NK-92 (cell line): Measurements from ENCODE around the gene TUBB3.
"Not testable (repeated sequence)": the region's sequence is repeated elsewhere in the genome, so short reads cannot be mapped to it uniquely, and the experiment has no call there.

Experiments used
- DNase-seq: peaks from one replicate; lab custom pipeline; 2025; ENCODE audit not compliant: unreplicated experiment; lab: John Stamatoyannopoulos, UW

Gene TUBB3

DNA sequence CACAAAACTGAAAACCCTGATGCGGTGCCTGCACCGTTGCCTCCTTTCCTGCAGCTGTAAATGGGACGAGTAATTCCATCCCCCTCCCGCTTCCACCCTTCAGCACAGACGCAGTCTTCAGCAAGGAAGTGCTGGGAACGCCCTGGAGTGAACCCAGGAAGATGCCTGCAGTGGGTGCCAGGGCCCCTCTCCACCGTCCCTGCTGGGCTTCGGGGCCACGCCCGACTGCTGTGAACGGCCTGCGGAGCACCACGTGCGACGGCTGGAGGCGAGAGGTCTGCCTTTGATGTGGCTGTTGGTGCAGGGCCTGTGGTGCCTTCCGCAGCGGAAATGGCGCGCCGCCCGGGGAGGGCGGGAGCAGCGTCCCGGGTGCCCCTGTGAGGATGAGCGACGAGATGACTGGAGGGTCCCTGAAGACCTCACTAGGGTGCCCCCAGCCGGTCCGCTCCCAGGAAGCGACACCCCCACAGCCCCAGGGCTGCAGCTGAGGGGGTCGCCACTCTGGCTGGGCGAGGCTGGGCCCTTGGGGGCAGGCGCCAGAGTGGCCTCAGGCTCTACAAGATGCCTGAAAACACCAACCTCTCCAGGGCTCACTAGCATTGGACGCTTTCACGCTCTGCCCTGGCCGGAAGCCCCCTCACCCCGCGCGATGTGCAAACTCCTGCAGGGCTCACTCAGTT is 5.2 kb upstream of the TUBB3 start:
- no peak for DNase-seq

GRCh38 chr16:89918453-89919347 is 4.4 kb upstream of the TUBB3 start, which contains the start of gene MC1R:
Gene MC1R (plus strand): TSS chr16:89918862. CDS start chr16:89919259, 397 bp downstream.
- DNase-seq = no peak

DNA sequence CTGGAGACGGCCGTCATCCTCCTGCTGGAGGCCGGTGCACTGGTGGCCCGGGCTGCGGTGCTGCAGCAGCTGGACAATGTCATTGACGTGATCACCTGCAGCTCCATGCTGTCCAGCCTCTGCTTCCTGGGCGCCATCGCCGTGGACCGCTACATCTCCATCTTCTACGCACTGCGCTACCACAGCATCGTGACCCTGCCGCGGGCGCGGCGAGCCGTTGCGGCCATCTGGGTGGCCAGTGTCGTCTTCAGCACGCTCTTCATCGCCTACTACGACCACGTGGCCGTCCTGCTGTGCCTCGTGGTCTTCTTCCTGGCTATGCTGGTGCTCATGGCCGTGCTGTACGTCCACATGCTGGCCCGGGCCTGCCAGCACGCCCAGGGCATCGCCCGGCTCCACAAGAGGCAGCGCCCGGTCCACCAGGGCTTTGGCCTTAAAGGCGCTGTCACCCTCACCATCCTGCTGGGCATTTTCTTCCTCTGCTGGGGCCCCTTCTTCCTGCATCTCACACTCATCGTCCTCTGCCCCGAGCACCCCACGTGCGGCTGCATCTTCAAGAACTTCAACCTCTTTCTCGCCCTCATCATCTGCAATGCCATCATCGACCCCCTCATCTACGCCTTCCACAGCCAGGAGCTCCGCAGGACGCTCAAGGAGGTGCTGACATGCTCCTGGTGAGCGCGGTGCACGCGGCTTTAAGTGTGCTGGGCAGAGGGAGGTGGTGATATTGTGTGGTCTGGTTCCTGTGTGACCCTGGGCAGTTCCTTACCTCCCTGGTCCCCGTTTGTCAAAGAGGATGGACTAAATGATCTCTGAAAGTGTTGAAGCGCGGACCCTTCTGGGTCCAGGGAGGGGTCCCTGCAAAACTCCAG is 3.4 kb upstream of the TUBB3 start:
- no peak for DNase-seq

GRCh38 chr16:89920723-89921122 is 2.4 kb upstream of the TUBB3 start:
- no peak for DNase-seq

- DNase-seq = no peak
These were observed 1.9 kb upstream of the TUBB3 start for GRCh38 chr16:89921131-89921701.

DNA sequence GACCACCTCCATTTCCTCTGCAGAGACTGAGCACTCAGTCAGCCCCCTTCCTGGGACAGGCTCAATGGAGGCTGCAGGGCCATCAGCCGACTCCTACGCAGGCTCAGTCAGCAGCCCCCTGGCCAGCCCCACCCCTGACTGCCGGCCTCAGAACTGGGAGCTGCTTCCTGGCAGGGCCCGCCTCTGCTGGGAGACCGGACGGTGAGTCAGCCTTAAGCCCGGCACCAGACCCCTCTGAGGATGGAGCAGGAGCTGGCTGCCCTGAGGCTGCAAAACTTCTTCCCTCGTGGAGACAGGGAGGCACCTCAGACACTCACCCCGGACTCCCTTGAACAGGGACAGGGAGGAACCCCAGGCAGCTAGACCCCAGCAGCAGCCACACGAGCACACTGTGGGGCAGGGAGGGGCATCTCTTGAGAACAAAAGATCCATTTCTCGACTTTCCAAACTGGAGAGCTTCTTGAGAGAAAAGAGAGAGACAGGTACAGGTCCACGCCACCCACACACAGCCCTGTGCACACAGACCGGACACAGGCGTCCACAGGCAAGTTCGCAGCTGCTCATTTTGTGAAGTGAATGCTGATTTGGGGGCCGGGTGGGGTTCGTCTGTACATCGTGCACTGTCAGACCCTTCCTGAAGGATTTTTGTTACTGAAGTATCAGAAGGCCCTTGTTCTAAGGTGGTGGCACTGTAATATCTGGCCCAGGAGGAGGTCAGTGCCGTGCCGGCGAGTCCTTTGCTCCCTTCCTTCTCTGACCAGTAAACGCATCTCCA is 1.3 kb upstream of the TUBB3 start:
- DNase-seq = no peak

DNA sequence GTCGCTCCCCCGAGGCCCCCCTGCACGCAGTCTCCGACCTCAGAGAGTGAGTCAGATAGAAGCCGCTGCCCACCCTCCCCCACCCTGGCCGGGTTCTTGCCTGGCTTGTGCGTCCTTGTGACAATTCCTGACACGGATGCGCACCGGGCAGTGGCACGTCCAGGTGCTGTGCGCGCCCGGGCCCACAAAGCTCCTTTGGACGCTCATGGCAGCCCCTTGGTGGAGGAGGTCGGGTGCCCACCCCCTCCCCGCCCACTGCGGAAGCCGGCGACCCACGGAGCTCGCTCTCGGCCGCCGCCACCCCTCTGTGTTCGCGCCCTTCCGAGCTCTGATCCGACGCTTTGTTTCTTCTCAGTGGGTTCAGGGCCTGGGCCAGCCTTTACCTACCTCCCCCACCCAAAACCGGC is 662 bp upstream of the TUBB3 start:
- no peak for DNase-seq

GRCh38 chr16:89923640-89924296 is 626 bp downstream of the TUBB3 start:
- DNase-seq = no peak

- DNase-seq = no peak
These were observed 1.3 kb downstream of the TUBB3 start for GRCh38 chr16:89924297-89924924.

- DNase-seq = no peak
These were observed 1.8 kb downstream of the TUBB3 start for GRCh38 chr16:89924925-89925307.

GRCh38 chr16:89925596-89926079 is 2.5 kb downstream of the TUBB3 start:
- no peak for DNase-seq

- no peak for DNase-seq
These were observed 8.3 kb downstream of the TUBB3 start for GRCh38 chr16:89931305-89931896.

DNA sequence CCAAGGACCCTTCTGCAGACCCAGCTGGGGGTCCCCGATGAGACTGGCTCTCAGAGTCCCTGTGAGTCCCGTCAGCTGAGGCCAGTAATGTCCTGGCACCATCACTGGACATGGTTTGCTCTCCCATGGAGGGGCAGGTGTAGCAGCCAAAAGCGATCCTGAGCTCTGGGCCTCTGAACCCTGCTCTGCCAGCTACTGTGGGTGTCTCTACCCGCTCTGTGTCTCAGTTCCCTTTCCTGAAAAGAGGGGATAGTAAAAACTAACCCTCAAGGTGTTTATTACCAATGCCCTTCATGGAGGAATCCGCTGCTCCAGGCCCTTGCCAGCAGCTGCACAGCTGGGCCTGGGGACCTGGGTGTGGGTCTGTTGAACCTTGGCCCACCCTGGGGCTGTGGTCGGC is 8.8 kb downstream of the TUBB3 start:
- no peak for DNase-seq

DNA sequence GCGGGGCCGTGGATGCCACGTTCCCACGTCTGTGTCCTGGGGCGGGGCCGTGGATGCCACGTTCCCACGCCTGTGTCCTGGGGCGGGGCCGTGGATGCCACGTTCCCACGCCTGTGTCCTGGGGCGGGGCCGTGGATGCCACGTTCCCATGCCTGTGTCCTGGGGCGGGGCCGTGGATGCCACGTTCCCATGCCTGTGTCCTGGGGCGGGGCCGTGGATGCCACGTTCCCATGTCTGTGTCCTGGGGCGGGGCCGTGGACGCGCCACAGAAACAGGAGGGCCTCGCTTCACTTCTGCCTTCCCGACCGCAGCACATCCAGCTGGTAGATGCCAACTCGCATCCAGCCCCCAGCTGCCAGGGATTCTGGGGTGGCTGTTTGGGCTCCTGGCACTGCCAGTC is 10.9 kb downstream of the TUBB3 start:
- not testable (repeated sequence) for DNase-seq

GRCh38 chr16:89934611-89935553 is 11.7 kb downstream of the TUBB3 start:
- no peak for DNase-seq

DNA sequence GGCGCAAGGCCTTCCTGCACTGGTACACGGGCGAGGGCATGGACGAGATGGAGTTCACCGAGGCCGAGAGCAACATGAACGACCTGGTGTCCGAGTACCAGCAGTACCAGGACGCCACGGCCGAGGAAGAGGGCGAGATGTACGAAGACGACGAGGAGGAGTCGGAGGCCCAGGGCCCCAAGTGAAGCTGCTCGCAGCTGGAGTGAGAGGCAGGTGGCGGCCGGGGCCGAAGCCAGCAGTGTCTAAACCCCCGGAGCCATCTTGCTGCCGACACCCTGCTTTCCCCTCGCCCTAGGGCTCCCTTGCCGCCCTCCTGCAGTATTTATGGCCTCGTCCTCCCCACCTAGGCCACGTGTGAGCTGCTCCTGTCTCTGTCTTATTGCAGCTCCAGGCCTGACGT is 12.5 kb downstream of the TUBB3 start:
- DNase-seq = not testable (repeated sequence)

GRCh38 chr16:89936034-89936433 is 12.9 kb downstream of the TUBB3 start:
- no peak for DNase-seq

DNA sequence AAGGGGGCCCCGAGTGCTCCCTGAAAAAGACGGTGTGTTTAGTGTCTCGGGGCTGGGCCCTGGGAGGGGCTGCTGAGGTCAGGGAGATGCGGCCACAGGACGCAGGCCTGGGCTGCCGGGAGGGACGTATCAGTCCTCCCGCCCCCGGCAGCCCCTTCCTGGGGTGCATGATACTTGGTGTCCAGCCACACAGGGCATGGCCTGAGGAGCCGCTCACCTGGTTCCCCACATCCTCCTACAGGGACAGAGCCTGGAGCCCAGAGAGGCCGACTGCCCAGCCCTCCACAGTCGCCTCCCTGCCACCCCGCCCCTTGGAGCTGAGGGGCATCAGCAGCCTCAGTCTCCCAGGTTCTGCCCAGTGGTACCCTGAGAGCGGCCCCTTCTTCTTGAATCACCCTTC is 13.4 kb downstream of the TUBB3 start:
- no peak for DNase-seq
